PC-3 (cell line): ENCODE results near the gene ZNF436.

Experiments
- CTCF ChIP-seq: fragments of 300-600 bp; sonication (generic); conservative IDR thresholded peaks from 2 replicates; pipeline ENCODE4 v1.5.1; 2017; ENCODE audit warnings: antibody characterized with exemption, low read depth, mild to moderate bottlenecking, low read length
- EZH2 ChIP-seq: fragments of 300-600 bp; sonication (generic); IDR thresholded peaks from one replicate; pipeline ENCODE4 v1.6.1; 2017; ENCODE audit warnings: antibody characterized with exemption, mild to moderate bottlenecking, low read length; ENCODE audit not compliant: unreplicated experiment
- EZH2phosphoT487 ChIP-seq: fragments of 300-600 bp; sonication (generic); IDR thresholded peaks from 2 replicates; pipeline ENCODE4 v1.6.1; 2018; ENCODE audit warnings: mild to moderate bottlenecking, antibody characterized with exemption, low read length, borderline replicate concordance

GRCh38 chr1:23419180-23419579 lies 49.5 kb upstream of the ZNF436 start:
- TF ChIP-seq CTCF (no peak), EZH2 (no peak), EZH2phosphoT487 (no peak)
